Neural progenitor cell (in vitro differentiated cells): ENCODE results near the gene CHI3L2. TPM values are rescaled to one million over a fixed set of nuclear protein-coding genes. Genes with fewer than 3 reads are reported as not detected.

Experiments used
- DNase-seq: peaks from one replicate; pipeline ENCODE4 v3.0.0-alpha.2; 2016; ENCODE audit warnings: low spot score
- H2AFZ ChIP-seq: fragments of 200-600 bp; sonication (generic); replicated peaks from 2 replicates; pipeline ENCODE4 v1.6.1; 2016; ENCODE audit warnings: antibody characterized with exemption
- H3F3A ChIP-seq: fragments of 200-600 bp; sonication (generic); 2 replicates; pipeline ENCODE4 v1.6.1; 2016; ENCODE audit warnings: antibody characterized with exemption, low read depth
- H3K27ac ChIP-seq: fragments of 200-600 bp; sonication (generic); 2 replicates; pipeline ENCODE4 v1.5.1; 2016; ENCODE audit warnings: mild to moderate bottlenecking
- H3K27me3 ChIP-seq: fragments of 200-600 bp; sonication (generic); 2 replicates; pipeline ENCODE4 v1.6.1; 2016; ENCODE audit warnings: mild to moderate bottlenecking, moderate library complexity
- H3K36me3 ChIP-seq: fragments of 200-600 bp; sonication (generic); 2 replicates; pipeline ENCODE4 v1.5.1; 2016
- H3K4me1 ChIP-seq: fragments of 200-600 bp; sonication (generic); 2 replicates; pipeline ENCODE4 v1.6.1; 2016; ENCODE audit warnings: mixed run types
- H3K4me2 ChIP-seq: fragments of 200-600 bp; sonication (generic); 2 replicates; pipeline ENCODE4 v1.6.1; 2016
- H3K4me3 ChIP-seq: fragments of 200-600 bp; sonication (generic); 2 replicates; pipeline ENCODE4 v1.5.1; 2016
- H3K79me2 ChIP-seq: fragments of 200-600 bp; sonication (generic); 2 replicates; pipeline ENCODE4 v1.6.1; 2016; ENCODE audit warnings: low read depth
- H3K9ac ChIP-seq: fragments of 200-600 bp; sonication (generic); 2 replicates; pipeline ENCODE4 v1.6.1; 2016
- H3K9me3 ChIP-seq: fragments of 200-600 bp; sonication (generic); 2 replicates; pipeline ENCODE4 v1.5.1; 2016; ENCODE audit warnings: low read depth
- H4K20me1 ChIP-seq: fragments of 200-600 bp; sonication (generic); 2 replicates; pipeline ENCODE4 v1.6.1; 2016; ENCODE audit warnings: low read depth
- H3K27ac Mint-ChIP-seq: 3 replicates; pipeline ENCODE4 v1.8.0; 2021; ENCODE audit warnings: mixed read lengths
- H3K27me3 Mint-ChIP-seq: 2 replicates; pipeline ENCODE4 v1.8.0; 2022; ENCODE audit warnings: low read depth, mild to moderate bottlenecking, inconsistent platforms, moderate library complexity, mixed read lengths; ENCODE audit not compliant: insufficient read depth
- H3K36me3 Mint-ChIP-seq: 3 replicates; pipeline ENCODE4 v1.8.0; 2021; ENCODE audit warnings: mixed read lengths
- H3K4me1 Mint-ChIP-seq: 3 replicates; pipeline ENCODE4 v1.8.0; 2021; ENCODE audit warnings: mixed read lengths
- H3K4me3 Mint-ChIP-seq: 3 replicates; pipeline ENCODE4 v1.8.0; 2021; ENCODE audit warnings: mild to moderate bottlenecking, moderate library complexity, mixed read lengths
- H3K9me3 Mint-ChIP-seq: 3 replicates; pipeline ENCODE4 v1.8.0; 2020; ENCODE audit warnings: mixed read lengths
- EZH2 ChIP-seq: fragments of 200-600 bp; sonication (generic); IDR thresholded peaks from 2 replicates; pipeline ENCODE4 v1.6.1; 2017; ENCODE audit warnings: antibody characterized with exemption, mild to moderate bottlenecking, moderate library complexity
- EZH2phosphoT487 ChIP-seq: fragments of 200-600 bp; sonication (generic); IDR thresholded peaks from 2 replicates; pipeline ENCODE4 v1.6.1; 2017; ENCODE audit warnings: antibody characterized with exemption
- total RNA-seq: library from RNA; depleted of rRNA; stranded (reverse); fragments of >200 nt; gene quantifications from 2 replicates; pipeline ENCODE4 v1.2.3, GENCODE V29; 2015; ENCODE audit warnings: low replicate concordance
- TF ChIP-seq, protein P1 (sequence below): fragments of 200-600 bp; sonication (generic); IDR thresholded peaks from 2 replicates; pipeline ENCODE4 v1.5.1; 2017; ENCODE audit warnings: antibody characterized with exemption, mild to moderate bottlenecking

Gene CHI3L2
- total RNA-seq, 1 donor from 2014 or later: not detected

DNA sequence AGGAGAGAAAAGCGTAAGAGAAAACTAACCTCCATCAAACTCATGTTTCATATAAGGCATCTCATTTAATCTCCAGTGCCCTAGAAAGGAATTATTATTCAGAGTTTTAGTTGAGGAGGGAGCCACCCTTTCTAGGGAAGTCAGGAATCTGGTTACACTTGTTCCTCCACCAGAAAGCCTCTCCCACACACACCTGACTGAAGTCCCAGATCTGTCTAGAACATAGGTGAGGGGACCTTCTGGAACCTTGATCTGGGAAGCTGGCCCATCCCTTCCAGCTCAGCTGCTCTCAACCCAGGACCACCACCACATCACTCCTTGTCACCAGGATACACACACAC lies 25.2 kb upstream of the CHI3L2 start:
- Histone ChIP-seq H2AFZ (no peak overlapping the region), H3K79me2 (no peaks in the 10 kb centered on the region), H4K20me1 (no peaks in the 10 kb centered on the region), H3K4me3 (no peak overlapping the region), H3K4me1 (no peaks in the 10 kb centered on the region), H3K27ac (no peak overlapping the region), H3K36me3 (no peaks in the 10 kb centered on the region), H3F3A (no peaks in the 10 kb centered on the region), H3K9ac (no peak overlapping the region), H3K4me2 (no peak overlapping the region), H3K27me3 (peaks cover 28% of the 10 kb centered on the region), H3K9me3 (no peaks in the 10 kb centered on the region)
- Mint-ChIP-seq H3K4me1 (peaks cover 6% of the 10 kb centered on the region), H3K27ac (peak overlapping the region; percentile 46), H3K9me3 (no peaks in the 10 kb centered on the region), H3K27me3 (peaks cover 30% of the 10 kb centered on the region), H3K36me3 (no peaks in the 10 kb centered on the region), H3K4me3 (no peak overlapping the region)
- no peak for TF ChIP-seq EZH2phosphoT487
- TF ChIP-seq, protein P1, sequence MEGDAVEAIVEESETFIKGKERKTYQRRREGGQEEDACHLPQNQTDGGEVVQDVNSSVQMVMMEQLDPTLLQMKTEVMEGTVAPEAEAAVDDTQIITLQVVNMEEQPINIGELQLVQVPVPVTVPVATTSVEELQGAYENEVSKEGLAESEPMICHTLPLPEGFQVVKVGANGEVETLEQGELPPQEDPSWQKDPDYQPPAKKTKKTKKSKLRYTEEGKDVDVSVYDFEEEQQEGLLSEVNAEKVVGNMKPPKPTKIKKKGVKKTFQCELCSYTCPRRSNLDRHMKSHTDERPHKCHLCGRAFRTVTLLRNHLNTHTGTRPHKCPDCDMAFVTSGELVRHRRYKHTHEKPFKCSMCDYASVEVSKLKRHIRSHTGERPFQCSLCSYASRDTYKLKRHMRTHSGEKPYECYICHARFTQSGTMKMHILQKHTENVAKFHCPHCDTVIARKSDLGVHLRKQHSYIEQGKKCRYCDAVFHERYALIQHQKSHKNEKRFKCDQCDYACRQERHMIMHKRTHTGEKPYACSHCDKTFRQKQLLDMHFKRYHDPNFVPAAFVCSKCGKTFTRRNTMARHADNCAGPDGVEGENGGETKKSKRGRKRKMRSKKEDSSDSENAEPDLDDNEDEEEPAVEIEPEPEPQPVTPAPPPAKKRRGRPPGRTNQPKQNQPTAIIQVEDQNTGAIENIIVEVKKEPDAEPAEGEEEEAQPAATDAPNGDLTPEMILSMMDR: no peak
- TF ChIP-seq EZH2: no peak
- no peak for DNase-seq

DNA sequence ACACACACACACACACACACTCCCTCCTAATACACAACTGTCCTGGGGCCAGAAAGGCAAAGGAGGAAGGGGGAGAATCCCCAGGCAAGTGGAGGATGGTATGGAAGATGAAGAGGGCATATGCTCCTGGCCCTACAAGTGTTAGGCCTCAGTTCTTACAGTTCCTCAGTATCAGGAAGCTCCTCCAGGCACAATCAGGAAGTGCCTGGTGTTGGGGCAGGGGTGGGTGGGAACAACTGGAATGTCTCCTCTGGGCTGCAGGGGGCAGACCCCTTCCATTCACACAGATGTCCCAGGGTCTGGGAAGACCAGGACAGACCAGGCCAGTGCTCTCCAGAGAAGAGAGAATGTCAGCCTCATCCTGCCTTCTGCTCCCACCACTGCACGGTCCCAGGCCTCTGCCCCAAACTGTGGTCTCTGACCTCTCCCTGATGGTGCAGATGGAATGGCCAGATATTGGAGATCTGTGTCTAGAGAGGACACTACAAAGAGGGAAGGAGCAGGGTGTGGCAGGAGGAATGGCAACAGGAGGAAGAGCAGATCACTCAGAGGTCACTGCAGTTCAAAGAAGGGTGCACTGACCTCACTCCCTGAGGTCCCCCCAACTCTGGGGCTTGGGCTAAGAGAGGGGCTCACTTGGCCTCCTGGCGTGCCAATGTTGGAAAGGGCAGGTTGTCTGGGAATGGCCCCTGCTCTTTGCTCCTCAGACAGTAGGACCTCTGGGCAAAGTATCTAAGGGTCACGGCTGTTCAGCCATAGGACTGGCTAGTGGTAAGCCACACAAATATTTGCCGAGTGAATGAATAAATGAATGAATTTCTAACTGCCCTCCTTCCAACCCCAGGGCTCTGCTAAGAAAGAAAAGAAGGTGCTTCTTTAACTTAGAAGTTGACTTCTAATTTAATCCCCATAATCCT lies 24.5 kb upstream of the CHI3L2 start:
- Mint-ChIP-seq H3K27me3 (peaks cover 30% of the 10 kb centered on the region), H3K4me3 (no peak overlapping the region), H3K4me1 (peaks cover 6% of the 10 kb centered on the region), H3K27ac (peak overlapping the region; percentile 46), H3K9me3 (no peaks in the 10 kb centered on the region), H3K36me3 (no peaks in the 10 kb centered on the region)
- H3F3A ChIP-seq: no peaks in the 10 kb centered on the region
- TF ChIP-seq EZH2phosphoT487 (no peak), EZH2 (no peak)
- TF ChIP-seq, protein P1: no peak
- H3K36me3 ChIP-seq: no peaks in the 10 kb centered on the region
- DNase-seq: no peak
- no peak overlapping the region for H3K9ac ChIP-seq
- H4K20me1 ChIP-seq: no peaks in the 10 kb centered on the region
- no peak overlapping the region for H2AFZ ChIP-seq
- no peaks in the 10 kb centered on the region for H3K9me3 ChIP-seq
- H3K4me2 ChIP-seq: no peak overlapping the region
- no peaks in the 10 kb centered on the region for H3K4me1 ChIP-seq
- peaks cover 28% of the 10 kb centered on the region for H3K27me3 ChIP-seq
- H3K27ac ChIP-seq: no peak overlapping the region
- H3K4me3 ChIP-seq: no peak overlapping the region
- H3K79me2 ChIP-seq: no peaks in the 10 kb centered on the region

- H3K4me3 ChIP-seq: no peak overlapping the region
- no peaks in the 10 kb centered on the region for H3K36me3 Mint-ChIP-seq
- no peaks in the 10 kb centered on the region for H3K4me1 ChIP-seq
- peaks cover 28% of the 10 kb centered on the region for H3K27me3 ChIP-seq
- no peaks in the 10 kb centered on the region for H3K36me3 ChIP-seq
- no peak overlapping the region for H2AFZ ChIP-seq
- H3K27ac Mint-ChIP-seq: no peak overlapping the region
- peaks cover 33% of the 10 kb centered on the region for H3K27me3 Mint-ChIP-seq
- no peaks in the 10 kb centered on the region for H4K20me1 ChIP-seq
- H3F3A ChIP-seq: no peaks in the 10 kb centered on the region
- H3K9me3 ChIP-seq: no peaks in the 10 kb centered on the region
- no peaks in the 10 kb centered on the region for H3K9me3 Mint-ChIP-seq
- H3K4me2 ChIP-seq: no peak overlapping the region
- H3K79me2 ChIP-seq: no peaks in the 10 kb centered on the region
- H3K4me1 Mint-ChIP-seq: peaks cover 6% of the 10 kb centered on the region
- DNase-seq: no peak
- no peak overlapping the region for H3K4me3 Mint-ChIP-seq
- no peak overlapping the region for H3K9ac ChIP-seq
- TF ChIP-seq EZH2 (no peak), EZH2phosphoT487 (no peak)
- TF ChIP-seq, protein P1: no peak
- H3K27ac ChIP-seq: no peak overlapping the region
These were observed 23.8 kb upstream of the CHI3L2 start for GRCh38 chr1:111203681-111204200.
